ENCODE data around the gene JDP2.

- TF ChIP-seq, protein P1, sequence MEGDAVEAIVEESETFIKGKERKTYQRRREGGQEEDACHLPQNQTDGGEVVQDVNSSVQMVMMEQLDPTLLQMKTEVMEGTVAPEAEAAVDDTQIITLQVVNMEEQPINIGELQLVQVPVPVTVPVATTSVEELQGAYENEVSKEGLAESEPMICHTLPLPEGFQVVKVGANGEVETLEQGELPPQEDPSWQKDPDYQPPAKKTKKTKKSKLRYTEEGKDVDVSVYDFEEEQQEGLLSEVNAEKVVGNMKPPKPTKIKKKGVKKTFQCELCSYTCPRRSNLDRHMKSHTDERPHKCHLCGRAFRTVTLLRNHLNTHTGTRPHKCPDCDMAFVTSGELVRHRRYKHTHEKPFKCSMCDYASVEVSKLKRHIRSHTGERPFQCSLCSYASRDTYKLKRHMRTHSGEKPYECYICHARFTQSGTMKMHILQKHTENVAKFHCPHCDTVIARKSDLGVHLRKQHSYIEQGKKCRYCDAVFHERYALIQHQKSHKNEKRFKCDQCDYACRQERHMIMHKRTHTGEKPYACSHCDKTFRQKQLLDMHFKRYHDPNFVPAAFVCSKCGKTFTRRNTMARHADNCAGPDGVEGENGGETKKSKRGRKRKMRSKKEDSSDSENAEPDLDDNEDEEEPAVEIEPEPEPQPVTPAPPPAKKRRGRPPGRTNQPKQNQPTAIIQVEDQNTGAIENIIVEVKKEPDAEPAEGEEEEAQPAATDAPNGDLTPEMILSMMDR (IDR thresholded peaks at IDR 0.05): no peak
- TF ChIP-seq, protein P2, sequence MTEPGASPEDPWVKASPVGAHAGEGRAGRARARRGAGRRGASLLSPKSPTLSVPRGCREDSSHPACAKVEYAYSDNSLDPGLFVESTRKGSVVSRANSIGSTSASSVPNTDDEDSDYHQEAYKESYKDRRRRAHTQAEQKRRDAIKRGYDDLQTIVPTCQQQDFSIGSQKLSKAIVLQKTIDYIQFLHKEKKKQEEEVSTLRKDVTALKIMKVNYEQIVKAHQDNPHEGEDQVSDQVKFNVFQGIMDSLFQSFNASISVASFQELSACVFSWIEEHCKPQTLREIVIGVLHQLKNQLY (CRISPR knock-in tag; IDR thresholded peaks at IDR 0.05): no peak
- TF ChIP-seq, protein P3, sequence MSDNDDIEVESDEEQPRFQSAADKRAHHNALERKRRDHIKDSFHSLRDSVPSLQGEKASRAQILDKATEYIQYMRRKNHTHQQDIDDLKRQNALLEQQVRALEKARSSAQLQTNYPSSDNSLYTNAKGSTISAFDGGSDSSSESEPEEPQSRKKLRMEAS (CRISPR knock-in tag; IDR thresholded peaks at IDR 0.05): no peak
- no peak for TF ChIP-seq FOXP1 (CRISPR knock-in tag; IDR thresholded peaks at IDR 0.05; ENCODE audit: borderline replicate concordance)
- TF ChIP-seq, protein P4, sequence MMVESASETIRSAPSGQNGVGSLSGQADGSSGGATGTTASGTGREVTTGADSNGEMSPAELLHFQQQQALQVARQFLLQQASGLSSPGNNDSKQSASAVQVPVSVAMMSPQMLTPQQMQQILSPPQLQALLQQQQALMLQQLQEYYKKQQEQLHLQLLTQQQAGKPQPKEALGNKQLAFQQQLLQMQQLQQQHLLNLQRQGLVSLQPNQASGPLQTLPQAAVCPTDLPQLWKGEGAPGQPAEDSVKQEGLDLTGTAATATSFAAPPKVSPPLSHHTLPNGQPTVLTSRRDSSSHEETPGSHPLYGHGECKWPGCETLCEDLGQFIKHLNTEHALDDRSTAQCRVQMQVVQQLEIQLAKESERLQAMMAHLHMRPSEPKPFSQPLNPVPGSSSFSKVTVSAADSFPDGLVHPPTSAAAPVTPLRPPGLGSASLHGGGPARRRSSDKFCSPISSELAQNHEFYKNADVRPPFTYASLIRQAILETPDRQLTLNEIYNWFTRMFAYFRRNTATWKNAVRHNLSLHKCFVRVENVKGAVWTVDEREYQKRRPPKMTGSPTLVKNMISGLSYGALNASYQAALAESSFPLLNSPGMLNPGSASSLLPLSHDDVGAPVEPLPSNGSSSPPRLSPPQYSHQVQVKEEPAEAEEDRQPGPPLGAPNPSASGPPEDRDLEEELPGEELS (CRISPR knock-in tag; IDR thresholded peaks at IDR 0.05): no peak
Observed at GRCh38 chr14:75417674-75418073, 10.1 kb upstream of the JDP2 start.
